ENCODE measurements around the gene SPATA19. TPM values are rescaled to one million over a fixed set of nuclear protein-coding genes. Genes with fewer than 3 reads are reported as not detected.

The SPATA19 gene
- total RNA-seq, 4 donors from 2014 or later = 0.94 TPM; not detected in 3

DNA sequence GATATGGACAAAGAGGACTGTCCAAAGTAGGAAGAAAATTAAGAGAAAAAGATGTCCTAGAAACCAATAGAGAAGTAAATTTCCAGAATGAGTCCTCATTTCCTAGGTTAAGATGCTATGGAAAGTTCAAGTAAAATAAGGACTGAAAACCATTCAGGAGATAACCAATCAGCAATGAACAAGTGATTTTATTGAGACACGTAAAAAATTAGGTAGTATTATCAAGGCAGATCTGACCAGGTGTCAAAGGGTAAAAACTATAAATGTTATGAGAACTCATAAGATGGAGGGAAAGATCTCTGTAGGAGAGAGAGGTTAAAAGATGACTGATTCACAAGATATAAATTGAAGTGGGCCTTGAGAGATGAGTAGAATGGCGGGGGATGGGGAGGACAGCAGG lies 50.2 kb downstream of the SPATA19 start:
- Histone ChIP-seq H3K4me3 (replicated peaks in 1 of 3) (no peak overlapping the region), H3K27me3 (no peaks in the 10 kb centered on the region), H3K4me1 (no peaks in the 10 kb centered on the region), H3K9me3 (no peaks in the 10 kb centered on the region), H3K27ac (no peak overlapping the region), H3K36me3 (no peaks in the 10 kb centered on the region)
- DNase-seq = no peak
- intact Hi-C loops (cut with DNase I) = no loop called here
- TF ChIP-seq POLR2A (IDR thresholded peaks at IDR 0.05) = no peak
- TF ChIP-seq, protein P1, sequence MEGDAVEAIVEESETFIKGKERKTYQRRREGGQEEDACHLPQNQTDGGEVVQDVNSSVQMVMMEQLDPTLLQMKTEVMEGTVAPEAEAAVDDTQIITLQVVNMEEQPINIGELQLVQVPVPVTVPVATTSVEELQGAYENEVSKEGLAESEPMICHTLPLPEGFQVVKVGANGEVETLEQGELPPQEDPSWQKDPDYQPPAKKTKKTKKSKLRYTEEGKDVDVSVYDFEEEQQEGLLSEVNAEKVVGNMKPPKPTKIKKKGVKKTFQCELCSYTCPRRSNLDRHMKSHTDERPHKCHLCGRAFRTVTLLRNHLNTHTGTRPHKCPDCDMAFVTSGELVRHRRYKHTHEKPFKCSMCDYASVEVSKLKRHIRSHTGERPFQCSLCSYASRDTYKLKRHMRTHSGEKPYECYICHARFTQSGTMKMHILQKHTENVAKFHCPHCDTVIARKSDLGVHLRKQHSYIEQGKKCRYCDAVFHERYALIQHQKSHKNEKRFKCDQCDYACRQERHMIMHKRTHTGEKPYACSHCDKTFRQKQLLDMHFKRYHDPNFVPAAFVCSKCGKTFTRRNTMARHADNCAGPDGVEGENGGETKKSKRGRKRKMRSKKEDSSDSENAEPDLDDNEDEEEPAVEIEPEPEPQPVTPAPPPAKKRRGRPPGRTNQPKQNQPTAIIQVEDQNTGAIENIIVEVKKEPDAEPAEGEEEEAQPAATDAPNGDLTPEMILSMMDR (IDR thresholded peaks at IDR 0.05) = no peak
- WGBS, 2 donors = 87 to 90% methylated on average over 2 of the region's 2 CpGs

DNA sequence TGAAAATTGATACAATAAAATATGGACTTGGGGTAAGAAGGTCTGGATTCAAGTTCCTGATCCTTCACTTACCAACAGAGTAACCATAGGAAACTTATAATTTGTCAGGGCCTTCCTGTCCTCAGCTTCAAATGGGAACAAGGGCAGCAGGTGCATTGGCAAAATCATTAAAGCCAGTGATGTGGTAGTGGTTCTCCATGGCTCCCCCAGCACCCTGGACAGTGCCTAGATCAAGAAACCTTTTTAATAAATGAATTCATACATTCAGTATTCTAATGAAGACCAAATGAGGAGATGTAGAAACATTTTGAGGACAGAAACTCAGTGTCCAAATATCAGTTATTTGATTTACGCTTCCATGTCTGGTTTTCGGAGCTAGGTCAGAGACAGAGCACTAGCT lies 51.1 kb downstream of the SPATA19 start:
- WGBS, 2 donors = 91 to 94% methylated on average over 2 of the region's 2 CpGs
- H3K4me3 ChIP-seq (replicated peaks in 1 of 3) = no peak overlapping the region
- H3K4me1 ChIP-seq = no peaks in the 10 kb centered on the region
- no peak overlapping the region for H3K27ac ChIP-seq
- H3K27me3 ChIP-seq = no peaks in the 10 kb centered on the region
- no peak for DNase-seq
- no peaks in the 10 kb centered on the region for H3K36me3 ChIP-seq
- TF ChIP-seq, protein P1 (IDR thresholded peaks at IDR 0.05) = no peak
- no peak for TF ChIP-seq POLR2A (IDR thresholded peaks at IDR 0.05)
- no peaks in the 10 kb centered on the region for H3K9me3 ChIP-seq
- intact Hi-C loops (cut with DNase I) = no loop called here

DNA sequence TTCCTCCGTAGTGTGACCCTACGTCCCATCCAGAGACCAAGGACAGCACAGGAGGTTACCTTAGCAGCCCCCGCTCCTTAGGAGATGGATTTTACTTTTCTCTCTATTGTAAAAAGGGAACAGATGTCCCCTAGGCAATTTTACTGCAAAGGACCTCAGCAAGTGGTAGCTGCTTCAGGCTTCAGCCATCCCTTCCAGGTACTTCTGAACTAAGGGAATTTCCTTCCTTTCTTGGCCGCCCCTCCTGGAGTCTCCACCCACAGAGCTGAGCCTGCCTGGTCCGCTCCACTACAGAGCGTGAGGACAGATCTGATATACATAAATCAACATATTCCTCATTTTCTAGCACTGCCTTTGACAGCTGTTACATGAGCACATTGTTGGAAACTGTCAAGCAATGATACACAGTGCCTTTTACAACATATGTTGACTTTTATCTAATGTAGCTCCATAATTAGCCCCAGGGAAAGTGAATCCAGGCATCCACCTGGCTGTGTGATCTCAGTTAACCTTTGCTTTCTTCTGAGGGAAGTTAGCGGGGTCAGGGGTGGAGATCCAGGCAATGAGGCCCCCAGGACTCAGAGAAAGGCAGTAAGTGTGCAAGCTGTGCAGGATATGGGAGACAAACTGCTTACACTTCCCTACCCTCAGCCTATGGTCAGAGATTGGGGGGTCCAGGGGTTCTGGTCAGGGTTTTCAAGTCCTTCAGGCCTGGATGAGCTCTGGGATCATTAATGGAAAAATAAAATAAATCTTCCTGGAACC lies 51.9 kb downstream of the SPATA19 start:
- H3K36me3 ChIP-seq = no peaks in the 10 kb centered on the region
- intact Hi-C loops (cut with DNase I) = no loop called here
- no peak overlapping the region for H3K27ac ChIP-seq
- H3K27me3 ChIP-seq = no peaks in the 10 kb centered on the region
- 78 to 80% methylated on average over 7 of the region's 7 CpGs for WGBS, 2 donors
- TF ChIP-seq, protein P1 (IDR thresholded peaks at IDR 0.05) = no peak
- TF ChIP-seq POLR2A (IDR thresholded peaks at IDR 0.05) = no peak
- no peaks in the 10 kb centered on the region for H3K4me1 ChIP-seq
- H3K9me3 ChIP-seq = no peaks in the 10 kb centered on the region
- no peak overlapping the region for H3K4me3 ChIP-seq (replicated peaks in 1 of 3)
- no peak for DNase-seq

DNA sequence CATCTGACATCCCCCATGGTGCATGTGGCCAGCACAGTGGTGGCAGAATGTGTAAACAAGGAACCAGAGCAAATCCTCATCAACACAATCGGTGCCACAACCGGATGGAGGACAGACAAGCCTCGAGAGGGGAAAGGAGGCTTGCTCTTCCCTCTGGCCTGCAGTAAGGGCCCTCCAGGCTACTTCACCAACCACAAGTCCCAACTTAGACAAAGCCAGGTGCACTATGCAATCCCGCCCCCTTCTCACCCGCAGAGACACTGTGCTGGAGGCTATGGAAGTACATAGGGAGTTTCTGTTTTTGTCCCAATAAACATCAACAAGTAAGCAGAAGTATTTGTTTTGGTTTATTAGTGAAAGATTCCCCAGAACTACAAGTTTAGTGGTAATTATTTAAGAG lies 54.3 kb downstream of the SPATA19 start:
- intact Hi-C loops (cut with DNase I) = no loop called here
- 40 to 67% methylated on average over 5 of the region's 5 CpGs for WGBS, 2 donors
- H3K27ac ChIP-seq = no peak overlapping the region
- peaks cover 3% of the 10 kb centered on the region for H3K27me3 ChIP-seq
- no peaks in the 10 kb centered on the region for H3K4me1 ChIP-seq
- DNase-seq = no peak
- no peaks in the 10 kb centered on the region for H3K36me3 ChIP-seq
- H3K4me3 ChIP-seq (replicated peaks in 1 of 3) = no peak overlapping the region
- no peak for TF ChIP-seq POLR2A (IDR thresholded peaks at IDR 0.05)
- H3K9me3 ChIP-seq = no peaks in the 10 kb centered on the region

Other genes with a start within 250 kb of the SPATA19 start
- 10 to 100 TPM in 3 of 4 donors, 1 to 10 TPM in 1; 9.7 to 36.5 (median 13.8) TPM for gene IGSF9B, start 111.5 kb upstream of the SPATA19 start, total RNA-seq
- gene JAM3, start 223.6 kb upstream of the SPATA19 start, total RNA-seq = 10 to 100 TPM; 13.3 to 36.0 (median 16.8) TPM